NCI-H1092 treated with DMSO at 0.1 percent for 48 hours (cell line): Measurements from ENCODE around the gene ZNF532.
A peak's percentile ranks its signal among the peaks of the same experiment; 100 is the strongest.
"Not testable (repeated sequence)": the region's sequence is repeated elsewhere in the genome, so short reads cannot be mapped to it uniquely, and the experiment has no call there.

Experiments
- DNase-seq: peaks from one replicate; lab custom pipeline; 2025; lab: John Stamatoyannopoulos, UW

The ZNF532 gene

DNA sequence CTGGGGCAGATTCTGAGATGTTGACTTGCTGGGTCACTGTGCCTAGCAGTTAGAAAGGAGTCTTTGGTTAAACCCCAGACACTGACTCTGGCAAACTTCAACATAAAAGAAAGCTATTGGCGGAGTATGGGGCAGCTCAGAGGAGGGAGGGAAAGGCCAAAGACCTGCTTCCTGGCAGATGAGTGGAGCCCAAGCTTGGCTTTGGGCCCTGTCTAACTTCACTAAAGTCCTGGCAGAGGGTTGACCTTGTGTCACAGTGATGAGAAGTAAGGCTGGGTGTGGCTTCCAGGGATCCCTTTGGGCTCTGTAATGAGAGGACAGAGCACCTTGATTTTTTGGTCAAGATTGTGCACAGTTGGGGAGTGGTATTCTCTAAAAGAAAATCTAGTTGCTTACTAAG, 145.2 kb downstream of the ZNF532 start:
- DNase-seq, result no peak

DNA sequence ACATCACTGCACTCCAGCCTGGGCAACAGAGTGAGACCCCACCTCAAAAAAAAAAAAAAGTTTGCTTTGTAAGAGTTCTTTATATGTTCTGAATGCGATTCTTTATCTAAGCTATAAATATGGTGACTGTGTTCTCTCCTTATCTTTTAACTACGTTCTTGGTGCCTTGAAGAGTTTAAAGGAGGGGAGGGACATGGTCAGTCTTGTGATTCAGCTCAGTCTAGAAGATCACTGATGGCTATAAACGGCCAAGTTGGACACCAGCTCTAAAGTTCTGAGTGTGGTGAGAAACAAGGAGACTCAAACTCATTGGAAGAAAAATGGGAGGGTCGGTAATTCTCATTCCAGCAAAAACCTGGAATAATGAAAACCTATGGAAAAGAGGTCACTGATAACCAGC, 146.6 kb downstream of the ZNF532 start:
- DNase-seq, result no peak

DNA sequence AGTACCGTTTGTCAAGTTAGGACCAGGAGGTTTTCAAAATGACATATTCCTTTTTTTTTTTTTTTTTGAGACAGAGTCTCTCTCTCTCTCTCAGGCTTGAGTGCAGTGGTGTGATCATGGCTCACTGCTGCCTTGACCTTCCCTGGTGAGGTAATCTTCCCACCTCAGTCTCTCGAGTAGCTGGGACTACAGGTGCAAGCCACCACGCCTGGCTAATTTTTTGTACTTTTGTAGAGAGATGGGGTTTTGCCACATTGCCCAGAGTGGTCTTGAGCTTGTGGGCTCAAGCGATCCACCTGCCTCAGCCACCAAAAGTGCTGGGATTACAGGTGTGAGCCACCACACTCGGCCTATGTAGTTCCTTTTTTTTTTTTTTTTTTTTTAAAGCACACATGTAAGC, 147.1 kb downstream of the ZNF532 start:
- DNase-seq, result no peak

DNA sequence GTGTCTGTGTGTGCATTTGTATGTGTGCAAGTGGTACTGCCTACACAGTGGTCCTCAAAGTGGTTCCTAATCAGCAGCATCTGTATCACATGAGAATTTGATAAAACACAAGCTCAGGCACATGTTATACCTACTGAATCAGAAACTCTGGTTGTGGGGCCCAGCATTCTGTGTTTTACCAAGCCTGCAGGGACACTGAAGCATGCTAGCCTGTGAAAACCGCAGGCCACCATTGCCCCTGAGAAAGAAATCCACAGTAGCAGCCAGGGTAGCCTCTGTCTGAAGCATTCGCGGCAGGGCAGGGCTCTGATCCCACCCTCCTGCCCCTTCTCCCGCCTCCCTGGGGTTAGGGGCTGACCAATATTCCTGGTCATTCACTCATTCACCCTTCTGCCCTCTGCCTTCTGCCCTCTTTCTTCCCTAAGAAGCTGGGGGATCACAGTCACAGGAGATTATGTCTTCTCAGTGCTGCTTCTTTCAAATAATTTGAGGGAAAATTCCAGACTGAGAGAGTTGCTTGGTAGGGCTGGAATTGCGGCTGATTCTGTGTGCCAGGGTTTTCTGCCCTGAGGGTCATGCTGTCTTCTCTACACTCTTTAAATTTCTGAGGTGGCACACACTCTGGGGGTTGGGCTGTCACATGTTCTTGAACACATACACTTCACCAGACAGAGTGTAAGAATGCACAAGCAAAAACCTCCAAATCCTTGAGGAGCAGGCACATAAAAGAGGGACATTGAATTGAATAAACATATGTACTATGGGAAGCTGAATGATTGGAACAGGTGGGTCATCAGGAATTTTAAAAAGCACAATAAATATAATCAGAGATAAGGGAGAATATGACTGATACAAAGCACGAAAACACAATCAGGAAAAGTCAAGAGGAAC, 148.4 kb downstream of the ZNF532 start:
- no peak for DNase-seq

DNA sequence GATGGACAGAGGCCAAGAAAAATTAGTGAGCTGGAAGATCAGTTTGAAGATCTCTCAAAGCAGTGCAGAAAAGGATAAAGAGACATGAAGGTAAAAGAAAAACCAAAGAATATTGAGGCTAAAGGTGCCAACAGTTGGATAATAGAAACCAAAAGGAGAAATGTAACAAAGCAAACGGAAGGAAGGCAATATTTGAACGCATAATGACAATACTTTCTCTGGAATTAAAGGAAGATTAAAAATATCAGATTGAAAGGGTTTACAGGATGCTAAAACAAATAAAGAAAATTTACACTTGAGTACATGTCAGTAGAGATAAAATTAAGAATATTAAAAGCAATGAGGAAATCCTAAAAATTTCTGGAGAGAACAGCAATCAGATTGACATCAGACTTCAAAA, 149.1 kb downstream of the ZNF532 start:
- DNase-seq, result no peak

DNA sequence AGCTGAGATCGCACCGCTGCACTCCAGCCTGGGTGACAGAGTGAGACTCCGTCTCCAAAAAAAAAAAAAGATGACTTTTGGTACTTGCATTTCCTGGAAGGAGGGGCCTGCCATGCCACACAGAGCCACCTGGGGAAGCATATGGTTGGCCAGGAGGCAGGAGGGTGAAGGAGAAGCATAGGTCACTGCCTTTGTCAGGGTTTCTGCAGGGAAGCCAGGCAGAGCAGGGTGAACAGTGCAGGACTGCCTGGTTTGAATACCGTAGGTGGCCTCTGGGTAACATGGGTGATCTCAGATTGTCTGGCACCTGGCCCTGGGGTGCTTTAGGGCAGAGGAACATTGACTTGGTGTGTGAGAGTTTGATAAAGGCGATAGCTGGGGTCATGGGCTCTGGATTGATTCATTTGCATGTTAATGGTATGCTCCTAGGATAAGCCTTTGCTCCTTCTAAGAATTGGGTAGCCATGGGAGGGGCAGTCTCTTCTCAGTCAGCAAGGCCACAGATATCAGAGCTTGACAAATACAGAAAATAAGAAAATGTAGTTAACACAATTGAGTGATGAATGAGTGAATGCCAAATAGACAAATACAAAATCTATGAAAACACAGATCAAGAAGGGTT, 151.0 kb downstream of the ZNF532 start:
- DNase-seq, result no peak

DNA sequence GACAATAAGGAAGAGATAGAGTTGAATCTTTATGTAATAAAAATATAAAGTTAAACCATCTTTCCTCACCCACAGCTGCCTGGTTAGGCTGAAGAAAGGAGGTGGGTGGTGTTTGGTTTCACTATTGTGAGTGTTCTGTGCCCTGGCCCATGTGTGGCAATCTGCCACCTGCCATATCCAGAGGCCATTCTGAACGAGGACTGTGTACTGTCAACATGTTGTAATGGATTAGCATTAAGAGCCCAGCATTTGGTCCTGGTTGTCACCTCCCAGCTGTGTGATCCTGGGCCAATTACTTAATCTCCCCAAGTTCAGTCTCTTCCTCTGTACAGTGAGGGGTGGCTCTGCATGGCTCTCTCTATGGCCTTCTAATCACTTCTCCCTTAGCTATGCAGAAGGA, 156.8 kb downstream of the ZNF532 start:
- peak; percentile 36 for DNase-seq

DNA sequence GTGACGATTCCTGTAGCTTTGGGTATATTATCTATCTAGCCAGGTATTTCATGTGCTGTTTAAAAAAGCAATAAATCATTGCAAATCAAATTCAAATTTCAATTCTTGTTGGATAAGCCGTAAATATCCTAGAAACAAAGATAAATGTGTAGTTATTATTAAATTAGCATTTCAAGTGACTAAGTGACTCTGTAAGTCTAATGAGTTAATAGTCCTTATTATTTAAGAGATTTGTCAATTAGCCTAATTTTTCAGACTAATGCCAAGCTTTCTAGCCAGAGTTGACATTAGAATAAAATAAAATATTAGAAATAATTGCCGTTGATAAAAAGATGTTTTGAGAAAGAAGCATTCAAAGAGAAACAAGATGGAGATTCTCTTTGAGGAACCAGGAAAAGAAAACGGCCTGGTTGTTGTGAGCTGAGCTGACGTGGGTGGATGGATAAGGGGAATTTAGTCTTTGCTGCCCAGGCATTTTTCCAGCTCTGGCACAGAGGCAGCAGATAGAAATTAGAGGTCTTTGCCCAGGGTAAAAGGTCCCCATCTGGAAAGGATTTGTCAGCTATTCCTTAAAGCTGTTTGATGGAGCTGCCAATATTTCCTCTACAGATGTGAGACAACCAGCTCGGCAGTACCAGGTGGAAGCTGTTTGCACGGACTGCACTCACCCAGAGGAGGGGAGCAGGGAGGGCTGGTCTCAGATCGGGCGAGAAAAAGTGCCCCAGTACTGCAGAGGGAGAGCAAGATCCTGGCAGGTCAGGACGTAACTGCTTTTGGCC, 157.7 kb downstream of the ZNF532 start:
- DNase-seq, result no peak

DNA sequence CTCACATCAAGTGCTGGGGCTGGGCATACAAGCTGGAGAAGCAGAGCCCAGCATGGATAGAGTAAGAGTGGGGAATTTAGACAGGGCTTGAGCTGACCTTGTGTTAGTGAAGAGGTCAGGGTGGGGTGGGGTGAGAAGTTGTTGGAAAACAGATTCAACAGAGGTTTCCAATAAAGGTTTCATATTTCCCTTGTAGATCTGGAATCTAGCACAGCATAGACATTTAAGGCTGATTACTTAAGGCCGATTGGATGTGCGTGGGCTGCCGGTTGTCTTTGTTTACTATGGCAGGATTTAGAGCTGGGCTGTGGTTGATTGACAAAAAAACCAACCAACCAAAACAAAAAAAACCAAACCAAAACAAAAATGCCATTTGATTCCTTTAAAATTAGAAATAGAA, 160.2 kb downstream of the ZNF532 start:
- no peak for DNase-seq

DNA sequence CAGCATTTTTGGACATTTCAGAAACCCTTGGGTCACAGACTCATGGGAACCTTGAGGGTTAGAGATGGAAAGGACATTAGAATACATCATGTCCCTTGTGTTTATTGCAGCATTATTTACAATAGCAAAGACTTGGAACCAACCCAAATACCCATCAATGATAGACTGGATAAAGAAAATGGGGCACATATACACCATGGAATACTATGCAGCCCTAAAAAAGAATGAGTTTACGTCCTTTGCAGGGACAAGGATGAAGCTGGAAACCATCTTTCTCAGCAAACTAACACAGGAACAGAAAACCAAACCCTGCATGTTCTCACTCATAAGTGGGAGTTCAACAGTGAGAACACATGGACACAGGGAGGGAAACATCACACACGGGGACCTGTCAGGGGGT, 160.9 kb downstream of the ZNF532 start:
- not testable (repeated sequence) for DNase-seq

DNA sequence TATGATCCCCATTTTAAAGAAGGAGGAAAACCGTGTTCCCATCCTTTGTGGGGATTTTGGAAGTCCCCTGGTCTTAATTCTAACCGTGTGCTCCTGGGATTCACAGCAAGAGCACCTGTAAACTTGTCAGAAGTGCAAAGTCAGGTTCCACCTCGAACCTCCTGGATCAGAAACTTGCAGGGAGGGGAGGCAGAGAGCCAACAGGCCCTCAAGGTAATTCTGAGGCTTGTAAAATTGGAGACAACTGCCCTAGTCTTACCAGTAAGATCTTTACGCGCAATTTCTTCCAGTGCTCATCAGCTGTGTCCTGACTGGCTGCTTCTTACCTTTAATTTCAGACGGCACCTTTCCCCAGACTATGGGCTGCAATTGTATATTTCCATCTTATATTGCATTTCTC, 161.7 kb downstream of the ZNF532 start:
- no peak for DNase-seq

DNA sequence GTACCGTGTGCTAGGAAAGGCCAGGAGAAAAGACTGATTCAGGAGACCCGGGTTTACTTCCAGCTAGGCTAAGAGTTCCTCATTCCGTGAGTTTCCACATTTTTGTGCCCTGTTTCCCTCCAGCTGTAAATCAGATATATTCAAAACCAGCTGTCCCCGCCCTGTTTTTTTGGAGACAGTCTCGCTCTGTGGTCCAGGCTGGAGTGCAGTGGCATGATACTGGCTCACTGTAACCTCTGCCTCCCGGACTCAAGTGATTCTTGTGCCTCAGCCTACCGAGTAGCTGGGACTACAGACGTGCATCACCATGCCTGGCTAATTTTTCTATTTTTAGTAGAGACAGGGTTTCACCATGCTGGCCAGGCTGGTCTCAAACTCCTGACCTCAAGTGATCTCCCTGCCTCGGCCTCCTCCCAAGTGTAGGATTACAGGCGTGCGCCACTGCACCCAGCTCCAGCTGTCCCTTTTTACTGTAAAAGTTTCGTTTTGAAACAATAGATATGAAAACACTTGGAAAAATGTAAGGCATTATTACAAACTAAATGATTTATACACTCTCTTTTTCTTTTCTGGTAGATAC, 162.2 kb downstream of the ZNF532 start:
- DNase-seq, result no peak

DNA sequence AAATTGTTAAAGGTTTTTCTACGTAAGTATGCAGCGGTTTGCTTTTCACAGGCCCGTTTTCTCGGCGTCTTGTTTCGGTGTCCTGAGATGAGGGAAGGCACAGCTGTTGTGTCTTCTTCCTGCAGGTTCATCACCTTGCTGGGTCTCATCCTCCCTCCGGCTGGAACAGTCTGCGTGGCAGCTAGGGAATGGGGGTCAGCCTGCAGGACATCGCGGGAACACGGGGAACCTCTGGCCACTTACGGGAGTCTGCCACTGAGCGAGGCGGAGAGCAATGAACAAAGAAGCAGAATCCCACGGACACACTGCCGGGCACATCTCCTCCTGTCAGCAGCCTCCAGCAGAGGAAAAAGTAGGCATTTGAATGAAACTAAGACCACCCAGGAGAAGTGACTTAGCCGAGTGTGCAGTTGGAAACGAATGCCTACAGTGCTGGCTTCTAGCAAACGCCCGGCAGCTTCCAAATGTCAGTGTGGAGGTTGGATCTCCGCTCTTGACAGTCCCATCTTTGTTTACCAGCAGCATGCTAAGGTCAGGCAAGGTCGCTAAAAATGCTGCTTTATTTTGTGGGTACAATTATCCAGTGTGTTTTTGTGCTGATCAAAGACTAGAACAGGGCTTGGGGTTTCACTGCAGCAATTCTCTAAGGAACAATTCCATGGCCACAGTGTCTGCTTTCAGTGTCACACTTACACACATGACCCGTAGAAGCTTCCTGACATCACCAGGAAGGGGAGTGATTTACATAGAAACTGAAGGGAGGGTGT, 165.2 kb downstream of the ZNF532 start:
- no peak for DNase-seq

DNA sequence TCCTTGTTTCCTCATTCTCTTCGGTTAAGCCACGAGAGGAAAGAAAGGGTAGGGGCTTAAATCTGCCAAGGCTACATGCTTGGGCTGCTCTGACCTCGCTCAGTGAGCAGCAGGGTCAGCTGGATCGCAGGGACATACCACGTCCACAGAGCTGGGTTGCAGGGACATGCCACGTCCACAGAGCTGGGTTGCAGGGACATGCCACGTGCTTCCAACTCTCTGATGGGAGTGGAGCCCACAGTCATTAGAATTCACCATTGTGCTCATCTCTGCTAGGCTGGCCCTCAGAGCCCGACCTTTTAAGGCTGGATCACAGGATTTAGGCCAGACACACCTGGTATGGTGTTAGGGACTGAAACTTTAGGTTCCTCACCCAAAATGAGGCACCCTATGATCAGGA, 167.6 kb downstream of the ZNF532 start:
- no peak for DNase-seq

DNA sequence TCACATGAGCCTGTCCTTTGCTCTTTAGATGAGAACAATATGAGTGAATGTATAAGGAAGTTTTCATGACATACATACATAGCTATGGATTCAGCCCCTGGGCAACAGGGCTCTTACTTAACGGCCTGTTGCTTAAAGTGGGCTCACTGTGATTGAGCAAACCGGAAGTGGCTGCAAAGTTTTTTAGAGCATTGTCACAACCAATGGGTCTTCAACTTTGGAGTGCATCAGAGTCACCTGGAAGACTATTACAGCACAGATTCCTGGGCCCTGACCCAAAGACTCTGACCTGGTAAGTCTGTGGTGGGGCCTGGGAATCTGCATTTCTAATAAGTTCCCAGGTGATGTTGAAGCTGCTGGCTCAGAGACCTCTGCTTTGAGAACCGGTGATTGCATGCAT, 168.7 kb downstream of the ZNF532 start:
- no peak for DNase-seq

DNA sequence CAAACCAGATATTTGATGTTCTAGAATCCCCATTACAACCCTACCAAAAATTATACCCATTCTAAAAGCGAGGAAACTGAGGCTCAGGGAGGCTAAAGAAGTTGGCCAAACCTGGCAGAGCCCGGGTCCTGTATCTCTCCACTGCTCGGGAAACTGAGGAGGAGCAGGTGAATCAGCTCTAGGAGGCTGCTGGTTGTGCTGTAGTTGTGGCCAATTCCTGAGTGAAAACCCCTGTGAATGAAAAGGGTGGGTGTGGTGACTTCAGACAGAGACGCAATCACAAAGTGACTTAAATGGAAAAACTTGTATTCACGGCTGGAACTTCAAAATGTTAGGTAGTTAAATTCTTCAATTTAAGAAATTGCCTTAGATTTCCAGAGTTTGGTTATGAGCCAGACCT, 169.3 kb downstream of the ZNF532 start:
- DNase-seq, result no peak

DNA sequence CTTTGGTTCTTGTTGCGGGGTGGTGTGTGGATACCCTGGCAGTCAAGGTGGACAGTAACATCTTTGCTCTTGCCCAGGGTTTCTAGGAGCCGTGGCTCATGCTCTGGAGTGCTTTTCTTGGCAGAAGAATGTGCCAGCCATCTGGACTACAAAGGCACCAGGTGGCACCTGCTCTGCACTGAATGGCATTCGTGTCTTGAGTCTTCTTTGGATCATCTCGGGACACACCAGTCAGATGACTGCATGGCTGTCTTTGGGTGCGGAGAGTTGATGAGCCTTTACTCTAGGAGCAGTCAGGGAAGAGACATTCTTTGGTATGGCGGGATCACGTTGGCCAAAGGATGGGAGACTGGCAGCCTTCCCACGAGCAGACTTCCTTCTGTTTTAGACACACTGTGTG, 170.9 kb downstream of the ZNF532 start:
- no peak for DNase-seq
